MM.1S (cell line): ENCODE measurements around the gene ERC2.

Experiments
- CTCF ChIP-seq: fragments of 300-600 bp; sonication (generic); IDR thresholded peaks from 2 replicates; pipeline ENCODE4 v1.5.1; 2016; ENCODE audit warnings: antibody characterized with exemption, low read length, mixed read lengths
- EZH2 ChIP-seq: fragments of 300-600 bp; sonication (generic); optimal IDR thresholded peaks from 2 replicates; pipeline ENCODE3; 2017; ENCODE audit warnings: low read depth, mild to moderate bottlenecking, antibody characterized with exemption, low read length, mixed read lengths
- EZH2phosphoT487 ChIP-seq: fragments of 300-600 bp; sonication (generic); IDR thresholded peaks from 2 replicates; pipeline ENCODE4 v1.6.1; 2018; ENCODE audit warnings: antibody characterized with exemption, low read length

- TF ChIP-seq CTCF (no peak), EZH2 (no peak), EZH2phosphoT487 (no peak)
Measured at GRCh38 chr3:55686426-55687254, 781.6 kb downstream of the ERC2 start.
